ENCODE results near the gene FBF1.

DNA sequence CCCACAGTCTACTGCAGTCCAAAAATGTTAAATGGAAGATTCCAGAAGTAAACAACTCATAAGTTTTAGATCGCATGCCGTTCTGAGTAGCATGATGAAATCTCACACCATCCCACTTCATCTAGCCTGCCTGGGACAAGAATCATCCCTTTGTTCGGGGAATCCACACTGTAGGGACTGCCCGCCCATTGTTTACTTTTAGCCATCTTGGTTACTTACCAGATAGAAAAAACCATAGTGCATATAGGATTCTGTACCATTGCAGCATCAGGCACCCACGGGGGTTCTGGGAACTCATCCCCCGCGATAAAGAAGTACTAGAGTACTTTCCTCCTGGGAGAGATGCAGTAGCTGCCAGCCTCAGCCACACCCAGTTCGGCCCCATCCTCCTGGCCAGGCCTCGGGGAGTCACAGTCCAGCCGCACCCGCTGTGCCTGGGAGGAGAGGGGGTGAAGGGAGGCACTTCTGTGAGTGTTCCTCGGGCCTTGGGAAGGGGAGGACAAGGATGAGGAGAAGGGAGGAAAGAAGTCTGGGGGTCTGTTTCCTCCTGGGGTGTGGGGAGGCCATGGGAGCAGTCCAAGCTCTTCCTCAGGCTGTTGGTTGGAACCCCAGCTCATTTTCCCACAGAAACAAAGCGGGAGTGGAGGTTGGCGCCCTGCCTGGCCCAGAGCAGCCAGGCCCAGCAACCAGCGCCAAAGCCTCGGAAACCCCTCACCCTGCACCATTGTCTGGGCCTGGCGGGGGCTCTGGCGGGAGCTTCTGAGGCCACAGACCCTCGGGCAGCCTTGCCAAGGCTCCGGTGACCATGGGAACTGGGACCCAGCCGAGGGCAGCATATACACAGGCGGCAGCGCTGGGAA, 71.3 kb downstream of the FBF1 start:
- TF ChIP-seq, protein P1, sequence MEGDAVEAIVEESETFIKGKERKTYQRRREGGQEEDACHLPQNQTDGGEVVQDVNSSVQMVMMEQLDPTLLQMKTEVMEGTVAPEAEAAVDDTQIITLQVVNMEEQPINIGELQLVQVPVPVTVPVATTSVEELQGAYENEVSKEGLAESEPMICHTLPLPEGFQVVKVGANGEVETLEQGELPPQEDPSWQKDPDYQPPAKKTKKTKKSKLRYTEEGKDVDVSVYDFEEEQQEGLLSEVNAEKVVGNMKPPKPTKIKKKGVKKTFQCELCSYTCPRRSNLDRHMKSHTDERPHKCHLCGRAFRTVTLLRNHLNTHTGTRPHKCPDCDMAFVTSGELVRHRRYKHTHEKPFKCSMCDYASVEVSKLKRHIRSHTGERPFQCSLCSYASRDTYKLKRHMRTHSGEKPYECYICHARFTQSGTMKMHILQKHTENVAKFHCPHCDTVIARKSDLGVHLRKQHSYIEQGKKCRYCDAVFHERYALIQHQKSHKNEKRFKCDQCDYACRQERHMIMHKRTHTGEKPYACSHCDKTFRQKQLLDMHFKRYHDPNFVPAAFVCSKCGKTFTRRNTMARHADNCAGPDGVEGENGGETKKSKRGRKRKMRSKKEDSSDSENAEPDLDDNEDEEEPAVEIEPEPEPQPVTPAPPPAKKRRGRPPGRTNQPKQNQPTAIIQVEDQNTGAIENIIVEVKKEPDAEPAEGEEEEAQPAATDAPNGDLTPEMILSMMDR (IDR thresholded peaks at IDR 0.05): no peak
- no peak for TF ChIP-seq POLR2A (IDR thresholded peaks at IDR 0.05)
